Measurements from ENCODE around the gene SCN2A.

Gene SCN2A

DNA sequence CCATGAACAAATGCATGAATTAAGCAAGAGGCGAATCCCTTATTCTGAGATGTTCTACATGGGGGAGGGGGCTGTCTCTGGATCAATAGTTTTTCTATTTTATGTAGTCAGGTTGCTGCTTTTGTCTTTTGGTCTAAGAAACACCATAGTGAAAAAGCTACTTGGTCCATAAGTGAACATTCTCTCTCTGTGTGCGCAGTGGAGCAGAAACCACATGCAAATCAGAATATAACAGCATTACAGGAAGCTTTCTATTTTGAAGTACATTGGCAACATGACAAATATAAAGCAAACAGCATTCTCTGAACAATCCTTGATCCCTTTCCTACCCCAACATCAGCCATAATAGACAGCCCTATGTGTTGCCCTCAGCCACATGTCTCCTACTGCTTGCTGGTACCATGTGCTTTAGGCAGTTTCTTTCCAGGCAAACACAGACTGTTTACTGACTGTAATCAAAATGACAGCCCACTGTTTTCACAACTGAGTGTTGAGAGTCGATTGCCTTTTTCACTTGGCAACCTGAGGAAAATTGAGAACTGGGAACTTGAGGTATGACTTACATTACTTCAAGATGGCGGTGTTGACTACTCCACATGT is 45.9 kb upstream of the SCN2A start:
- no peaks in the 10 kb centered on the region for H3K9me3 ChIP-seq (ENCODE audit: low read length)
- no peak overlapping the region for H3K9ac ChIP-seq (ENCODE audit: low read length)
- peak overlapping the region; percentile 13 for H3K4me2 ChIP-seq (ENCODE audit: low read length)
- H3K9me2 ChIP-seq (ENCODE audit: low read depth, low read length): no peaks in the 10 kb centered on the region
- no peak for TF ChIP-seq EZH2 (IDR thresholded peaks at IDR 0.05; ENCODE audit: borderline replicate concordance, low read length)
- no peak for TF ChIP-seq CTCF (IDR thresholded peaks at IDR 0.05; ENCODE audit: low read length)
- H3K36me3 ChIP-seq (ENCODE audit: insufficient read depth, low read length): no peaks in the 10 kb centered on the region
- no peaks in the 10 kb centered on the region for H3K79me2 ChIP-seq (ENCODE audit: insufficient read depth, low read length)
- H3K27ac ChIP-seq (ENCODE audit: low read depth, low read length, poor library complexity, severe bottlenecking): no peak overlapping the region
- no peaks in the 10 kb centered on the region for H3K27me3 ChIP-seq (ENCODE audit: insufficient read depth, low read length)
- H3K4me1 ChIP-seq (ENCODE audit: insufficient read depth, low read length, severe bottlenecking): peaks cover 9% of the 10 kb centered on the region
- H2AFZ ChIP-seq (ENCODE audit: low read length): no peak overlapping the region
- H3F3A ChIP-seq (ENCODE audit: insufficient read depth, low read length): no peaks in the 10 kb centered on the region
- H3K4me3 ChIP-seq (ENCODE audit: low read depth, low read length, poor library complexity, severe bottlenecking): no peak overlapping the region
- no peaks in the 10 kb centered on the region for H4K20me1 ChIP-seq (ENCODE audit: insufficient read depth, low read length)

DNA sequence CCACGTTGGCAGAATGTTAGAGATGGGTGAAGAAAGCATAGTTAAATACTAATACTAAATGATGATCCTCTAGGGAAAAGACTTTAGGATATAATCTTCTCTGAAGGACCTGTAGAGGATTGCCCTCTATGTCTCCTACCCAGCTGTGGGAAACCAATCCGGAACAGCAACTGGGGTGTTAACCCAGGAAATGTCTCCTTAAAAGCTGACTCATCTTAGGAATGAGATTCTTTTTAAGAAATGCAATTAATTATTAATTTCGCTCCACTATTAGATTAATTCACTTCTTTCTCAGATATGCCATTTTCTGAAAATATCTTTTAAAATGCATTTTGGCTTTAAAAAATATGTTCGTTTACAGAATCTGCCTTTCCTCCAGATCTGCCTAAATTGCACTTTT is 42.8 kb upstream of the SCN2A start:
- no peaks in the 10 kb centered on the region for H3K9me3 ChIP-seq (ENCODE audit: low read length)
- no peaks in the 10 kb centered on the region for H3K79me2 ChIP-seq (ENCODE audit: insufficient read depth, low read length)

DNA sequence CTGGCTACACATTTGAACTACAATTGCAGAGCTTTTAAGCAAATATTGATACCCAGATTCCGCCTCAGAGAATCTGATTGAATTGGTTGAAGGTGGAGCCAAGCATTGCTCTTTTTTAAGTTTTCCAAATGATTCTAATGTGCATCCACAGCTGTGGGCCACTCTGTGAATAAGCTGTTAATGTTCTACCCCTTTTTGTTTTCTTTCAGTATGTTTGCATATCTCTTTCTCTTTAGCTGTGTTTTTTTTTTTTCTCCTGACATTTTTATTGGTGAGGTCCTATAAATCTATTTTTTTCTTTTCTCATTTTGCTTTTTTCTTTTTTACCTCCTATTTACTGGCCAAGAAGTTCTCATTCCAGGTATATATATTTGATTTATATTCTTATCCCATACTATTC is 41.9 kb upstream of the SCN2A start:
- no peak for TF ChIP-seq CTCF (IDR thresholded peaks at IDR 0.05; ENCODE audit: low read length)
- TF ChIP-seq EZH2 (IDR thresholded peaks at IDR 0.05; ENCODE audit: borderline replicate concordance, low read length): no peak
- H3K9ac ChIP-seq (ENCODE audit: low read length): no peak overlapping the region
- no peaks in the 10 kb centered on the region for H3K9me2 ChIP-seq (ENCODE audit: low read depth, low read length)
- no peak overlapping the region for H2AFZ ChIP-seq (ENCODE audit: low read length)
- H3K4me3 ChIP-seq (ENCODE audit: low read depth, low read length, poor library complexity, severe bottlenecking): no peak overlapping the region
- H3K9me3 ChIP-seq (ENCODE audit: low read length): no peaks in the 10 kb centered on the region
- H3K36me3 ChIP-seq (ENCODE audit: insufficient read depth, low read length): no peaks in the 10 kb centered on the region
- no peak overlapping the region for H3K27ac ChIP-seq (ENCODE audit: low read depth, low read length, poor library complexity, severe bottlenecking)
- no peaks in the 10 kb centered on the region for H3K79me2 ChIP-seq (ENCODE audit: insufficient read depth, low read length)
- no peaks in the 10 kb centered on the region for H4K20me1 ChIP-seq (ENCODE audit: insufficient read depth, low read length)
- H3K27me3 ChIP-seq (ENCODE audit: insufficient read depth, low read length): no peaks in the 10 kb centered on the region
- H3K4me1 ChIP-seq (ENCODE audit: insufficient read depth, low read length, severe bottlenecking): peaks cover 9% of the 10 kb centered on the region
- no peak overlapping the region for H3K4me2 ChIP-seq (ENCODE audit: low read length)
- no peaks in the 10 kb centered on the region for H3F3A ChIP-seq (ENCODE audit: insufficient read depth, low read length)

More for the DNA sequence above, 42.8 kb upstream of the SCN2A start:
- Histone ChIP-seq H3K4me1 (ENCODE audit: insufficient read depth, low read length, severe bottlenecking) (peaks cover 9% of the 10 kb centered on the region), H3K9ac (ENCODE audit: low read length) (no peak overlapping the region), H3K9me2 (ENCODE audit: low read depth, low read length) (no peaks in the 10 kb centered on the region), H3K27ac (ENCODE audit: low read depth, low read length, poor library complexity, severe bottlenecking) (no peak overlapping the region), H2AFZ (ENCODE audit: low read length) (no peak overlapping the region), H3K27me3 (ENCODE audit: insufficient read depth, low read length) (no peaks in the 10 kb centered on the region), H3F3A (ENCODE audit: insufficient read depth, low read length) (no peaks in the 10 kb centered on the region), H3K4me2 (ENCODE audit: low read length) (no peak overlapping the region), H3K36me3 (ENCODE audit: insufficient read depth, low read length) (no peaks in the 10 kb centered on the region), H4K20me1 (ENCODE audit: insufficient read depth, low read length) (no peaks in the 10 kb centered on the region), H3K4me3 (ENCODE audit: low read depth, low read length, poor library complexity, severe bottlenecking) (no peak overlapping the region)
- TF ChIP-seq CTCF (IDR thresholded peaks at IDR 0.05; ENCODE audit: low read length) (no peak), EZH2 (IDR thresholded peaks at IDR 0.05; ENCODE audit: borderline replicate concordance, low read length) (no peak)

All from OCI-LY1 (cell line).